Measurements from ENCODE around the gene ASTL. TPM values are rescaled to one million over a fixed set of nuclear protein-coding genes. Genes with fewer than 3 reads are reported as not detected.
A peak's percentile ranks its signal among the peaks of the same experiment; 100 is the strongest.

The ASTL gene
- total RNA-seq, 1 donor from 2014 or later: not detected

- DNase-seq (ENCODE audit: missing footprints): no peak
- intact Hi-C loops (cut with DNase I): loop anchor here (5.0 kb wide), 1 partner anchor 36 kb away; the partner anchor contains the start of gene ADRA2B
- no peak for ATAC-seq
Observed at GRCh38 chr2:96081042-96081441, 57.3 kb downstream of the ASTL start.

- DNase-seq (ENCODE audit: missing footprints) (no peak), ATAC-seq (no peak)
- intact Hi-C loops (cut with DNase I): no loop called here
Observed at GRCh38 chr2:96075199-96075771, 63.0 kb downstream of the ASTL start.

GRCh38 chr2:96074156-96074555, 64.1 kb downstream of the ASTL start:
- intact Hi-C loops (cut with DNase I): loop anchor here (5.0 kb wide), 1 partner anchor 38 kb away; no protein-coding TSS in a partner anchor
- DNase-seq (ENCODE audit: missing footprints): no peak

GRCh38 chr2:96073170-96073775, 65.0 kb downstream of the ASTL start:
- DNase-seq (ENCODE audit: missing footprints) (peak; percentile 21), ATAC-seq (no peak)
- intact Hi-C loops (cut with DNase I): loop anchor here (5.0 kb wide), 1 partner anchor 39 kb away; no protein-coding TSS in a partner anchor

More at GRCh38 chr2:96074156-96074555, 64.1 kb downstream of the ASTL start:
- ATAC-seq: no peak

Other genes with a start within 250 kb of the ASTL start
- gene ANKRD36C, start 146.7 kb downstream of the ASTL start, total RNA-seq: 5.6 TPM
- gene GPAT2, start 103.6 kb downstream of the ASTL start, total RNA-seq: 6.1 TPM
- gene ADRA2B, start 21.9 kb downstream of the ASTL start, total RNA-seq: 6.9 TPM
- 1.3 TPM for gene DUSP2, start 6.9 kb upstream of the ASTL start, total RNA-seq
- gene STARD7, start 70.3 kb upstream of the ASTL start, total RNA-seq: 194 TPM
- gene TMEM127, start 127.5 kb upstream of the ASTL start, total RNA-seq: 68.2 TPM
- gene CIAO1, start 127.7 kb upstream of the ASTL start, total RNA-seq: 59.9 TPM
- gene SNRNP200, start 167.0 kb upstream of the ASTL start, total RNA-seq: 50.9 TPM
- 1.4 TPM for gene ITPRIPL1, start 186.8 kb upstream of the ASTL start, total RNA-seq
- gene NCAPH, start 197.3 kb upstream of the ASTL start, total RNA-seq: 1.1 TPM

Measured in Right ventricle myocardium inferior (tissue), 1 donor.